Upper lobe of left lung (tissue), 4 donors: Measurements from ENCODE around the gene ATXN7L1.

Source experiments
- CTCF ChIP-seq, 6 experiments: fragments of 450-650 bp in 4 of 6; fragments of 200-600 bp in 2 of 6; sonication (generic) in 2 of 6; IDR thresholded peaks; one replicate each; pipeline ENCODE4 v1.5.1; 2016 to 2019; ENCODE audit warnings: antibody characterized with exemption in 6 of 6
- EP300 ChIP-seq, 4 donors: sonication (generic); formaldehyde crosslinking; IDR thresholded peaks; one replicate each; pipeline ENCODE4 v1.5.1; 2017; ENCODE audit warnings: antibody characterized with exemption in 4 of 4, control low read depth in 2 of 4
- POLR2A ChIP-seq, 4 donors: fragments of 450-650 bp; IDR thresholded peaks; one replicate each; pipeline ENCODE4 v1.5.1; 2016 to 2017; ENCODE audit warnings: antibody characterized with exemption in 4 of 4, mild to moderate bottlenecking in 2 of 4
- POLR2AphosphoS5 ChIP-seq, 2 donors: sonication (generic); formaldehyde crosslinking; IDR thresholded peaks; one replicate each; pipeline ENCODE4 v1.5.1; 2017; ENCODE audit warnings: antibody characterized with exemption in 2 of 2

- TF ChIP-seq POLR2A (IDR thresholded peaks at IDR 0.05), result no peak
- no peak for TF ChIP-seq CTCF (IDR thresholded peaks at IDR 0.05)
- no peak for TF ChIP-seq EP300 (IDR thresholded peaks at IDR 0.05)
- TF ChIP-seq POLR2AphosphoS5 (IDR thresholded peaks at IDR 0.05), result no peak
Observed at GRCh38 chr7:105728028-105728427, 148.4 kb downstream of the ATXN7L1 start.
